Common myeloid progenitor, CD34-positive (primary cell): ENCODE data around the gene USB1.

Experiments
- CTCF ChIA-PET: fragments of 350-600 bp; sonication (Branson Sonifier 250); formaldehyde crosslinking; loops from one replicate; lab custom pipeline; 2021; ENCODE audit warnings: antibody characterized with exemption; lab: Charles Lee
- POLR2A ChIA-PET: fragments of 350-600 bp; sonication (Branson Sonifier 250); formaldehyde crosslinking; loops from one replicate; lab custom pipeline; 2021; ENCODE audit warnings: antibody characterized with exemption; lab: Charles Lee
- DNase-seq, 3 donors: peaks; one replicate each; pipeline versions ENCODE4 v3.0.0 to v3.0.0-alpha.2; 2013
- H3K27ac ChIP-seq, 2 experiments: 1 replicate in 1 of 2; 2 replicates in 1 of 2; pipeline ENCODE4 v1.7.0; 2013; ENCODE audit warnings: inconsistent platforms in 2 of 2, low read length in 2 of 2, mild to moderate bottlenecking in 2 of 2, low read depth in 1 of 2, moderate library complexity in 1 of 2; ENCODE audit not compliant: severe bottlenecking in 2 of 2, insufficient read depth in 1 of 2, poor library complexity in 1 of 2
- H3K27me3 ChIP-seq, 5 experiments: replicated peaks in 2 of 5; 1 replicate in 3 of 5; 2 replicates in 2 of 5; pipeline versions ENCODE4 v1.6.1 to v1.7.0; 2013; ENCODE audit warnings: low read length in 4 of 5, mild to moderate bottlenecking in 2 of 5, moderate library complexity in 2 of 5, inconsistent platforms in 1 of 5; ENCODE audit not compliant: insufficient read depth in 5 of 5, control insufficient read depth in 4 of 5
- H3K36me3 ChIP-seq, 4 experiments: 1 replicate in 2 of 4; 2 replicates in 2 of 4; pipeline versions ENCODE4 v1.6.1 to v1.7.0; 2013; ENCODE audit warnings: low read length in 3 of 4, control low read depth in 1 of 4, mild to moderate bottlenecking in 1 of 4; ENCODE audit not compliant: control insufficient read depth in 4 of 4, insufficient read depth in 4 of 4
- H3K4me1 ChIP-seq, 4 experiments: 1 replicate in 3 of 4; 2 replicates in 1 of 4; pipeline versions ENCODE4 v1.6.1 to v1.7.1; 2013; ENCODE audit warnings: low read length in 3 of 4, mild to moderate bottlenecking in 3 of 4, control low read depth in 1 of 4, inconsistent platforms in 1 of 4, moderate library complexity in 1 of 4; ENCODE audit not compliant: control insufficient read depth in 4 of 4, insufficient read depth in 4 of 4; ENCODE audit errors: control extremely low read depth in 1 of 4
- H3K4me3 ChIP-seq, 7 experiments: 1 replicate in 4 of 7; 2 replicates in 3 of 7; pipeline versions ENCODE4 v1.5.1 to v1.7.0; 2013; ENCODE audit warnings: mild to moderate bottlenecking in 7 of 7, low read length in 6 of 7, moderate library complexity in 6 of 7, inconsistent platforms in 2 of 7, low read depth in 2 of 7, control low read depth in 1 of 7; ENCODE audit not compliant: insufficient read depth in 4 of 7, control insufficient read depth in 1 of 7; ENCODE audit errors: extremely low read depth in 1 of 7
- H3K9me3 ChIP-seq, 5 experiments: 1 replicate in 4 of 5; 2 replicates in 1 of 5; pipeline versions ENCODE4 v1.6.1 to v1.7.1; 2013; ENCODE audit warnings: low read length in 4 of 5, mild to moderate bottlenecking in 2 of 5, inconsistent platforms in 1 of 5, low read depth in 1 of 5, moderate library complexity in 1 of 5; ENCODE audit not compliant: control insufficient read depth in 4 of 5, insufficient read depth in 2 of 5; ENCODE audit errors: control extremely low read depth in 1 of 5
- WGBS: methylation state at CpG from one replicate; pipeline ENCODE4 v1.1.5; 2013; ENCODE audit not compliant: insufficient coverage; 5-methylcytosine and 5-hydroxymethylcytosine counted together

The USB1 gene

GRCh38 chr16:58026705-58027160 is 25.5 kb downstream of the USB1 start:
- CTCF ChIA-PET = interaction anchor here (1.6 to 4.2 kb wide), 3 partner anchors 90 to 100 kb away, joined by 3 to 22 read pairs (median 20); no protein-coding TSS in a partner anchor
- POLR2A ChIA-PET = no interaction called here
- WGBS = under 1% methylated on average over 37 of the region's 38 CpGs
- Histone ChIP-seq H3K4me1 (peaks cover 0 to 43% (median 37%) of the 10 kb centered on the region in 4 experiments), H3K27me3 (peaks cover 0 to 41% (median 12%) of the 10 kb centered on the region in 5 experiments), H3K27ac (no peak overlapping the region), H3K9me3 (no peaks in the 10 kb centered on the region), H3K4me3 (peak overlapping the region; percentile 47 to 80 (median 71)), H3K36me3 (no peaks in the 10 kb centered on the region)
- no peak for DNase-seq

- no peaks in the 10 kb centered on the region for H3K9me3 ChIP-seq
- ChIA-PET POLR2A (no interaction called here), CTCF (interaction anchor here (0.7 to 4.1 kb wide), 6 partner anchors 21 to 102 kb away, joined by 3 to 22 read pairs (median 3); partner anchors contain the start of gene CFAP20)
- H3K4me3 ChIP-seq = peak overlapping the region in 5 of 7 experiments; percentile 28 to 80 (median 71)
- peaks cover 0 to 41% (median 12%) of the 10 kb centered on the region in 5 experiments for H3K27me3 ChIP-seq
- no peaks in the 10 kb centered on the region for H3K36me3 ChIP-seq
- WGBS = 20% methylated on average over 37 of the region's 43 CpGs
- H3K27ac ChIP-seq = no peak overlapping the region
- peaks cover 0 to 43% (median 37%) of the 10 kb centered on the region in 4 experiments for H3K4me1 ChIP-seq
- DNase-seq = no peak
Observed at GRCh38 chr16:58027161-58027915, 26.1 kb downstream of the USB1 start.

DNA sequence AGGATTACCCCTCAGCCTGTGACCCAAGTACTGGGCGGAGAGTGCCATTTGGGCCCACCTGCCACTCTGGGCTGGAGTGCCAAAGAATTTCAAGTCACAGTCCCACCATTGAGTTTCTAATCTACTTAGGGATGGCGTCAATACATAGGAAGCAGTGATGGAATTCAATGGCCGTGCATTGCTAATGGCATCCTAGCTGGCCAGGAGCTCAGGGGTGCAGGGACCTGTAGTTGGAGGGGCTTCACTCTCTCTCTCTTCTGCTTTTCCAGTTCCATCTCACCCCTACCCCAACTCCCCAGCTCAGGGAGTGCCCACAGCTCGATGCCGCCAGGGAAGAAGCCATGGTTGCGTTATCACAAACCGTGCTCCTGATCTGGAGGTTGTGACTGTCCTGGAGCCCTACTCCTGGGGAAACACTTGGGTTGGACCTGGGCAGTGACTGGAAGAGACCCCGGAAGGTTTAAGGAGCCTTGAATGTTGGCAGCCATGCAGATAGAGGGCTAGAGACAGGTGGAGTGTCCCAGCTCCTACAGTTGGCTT is 26.8 kb downstream of the USB1 start:
- Histone ChIP-seq H3K4me1 (peaks cover 0 to 37% (median 34%) of the 10 kb centered on the region in 4 experiments), H3K4me3 (no peak overlapping the region), H3K27me3 (peaks cover 0 to 41% (median 12%) of the 10 kb centered on the region in 5 experiments), H3K27ac (no peak overlapping the region), H3K36me3 (no peaks in the 10 kb centered on the region), H3K9me3 (no peaks in the 10 kb centered on the region)
- 98% methylated on average over 6 of the region's 8 CpGs for WGBS
- ChIA-PET CTCF (interaction anchor here (0.5 to 4.1 kb wide), 7 partner anchors 12 to 102 kb away, joined by 3 to 22 read pairs (median 3); partner anchors contain the start of gene CFAP20), POLR2A (no interaction called here)
- no peak for DNase-seq

- Histone ChIP-seq H3K36me3 (no peaks in the 10 kb centered on the region), H3K4me1 (peaks cover 0 to 35% (median 33%) of the 10 kb centered on the region in 4 experiments), H3K9me3 (no peaks in the 10 kb centered on the region), H3K27me3 (peaks cover 0 to 41% (median 12%) of the 10 kb centered on the region in 5 experiments), H3K4me3 (no peak overlapping the region), H3K27ac (no peak overlapping the region)
- CTCF ChIA-PET = interaction anchor here (0.5 to 4.1 kb wide), 5 partner anchors 13 to 93 kb away, joined by 3 to 22 read pairs (median 3); no protein-coding TSS in a partner anchor
- peak in 1 of 3 donors; percentile 32 for DNase-seq
- POLR2A ChIA-PET = interaction anchor here (0.7 kb wide), 1 partner anchor 349 kb away, joined by 3 read pairs; no protein-coding TSS in a partner anchor
- 73% methylated on average over 5 of the region's 6 CpGs for WGBS
Observed at GRCh38 chr16:58028541-58029070, 27.4 kb downstream of the USB1 start.

GRCh38 chr16:58029410-58029809 is 28.2 kb downstream of the USB1 start:
- POLR2A ChIA-PET = no interaction called here
- Histone ChIP-seq H3K27ac (no peak overlapping the region), H3K9me3 (no peaks in the 10 kb centered on the region), H3K36me3 (no peaks in the 10 kb centered on the region), H3K4me3 (no peak overlapping the region), H3K27me3 (peaks cover 0 to 37% (median 12%) of the 10 kb centered on the region in 5 experiments), H3K4me1 (peaks cover 0 to 34% (median 33%) of the 10 kb centered on the region in 4 experiments)
- no peak for DNase-seq
- WGBS = 90% methylated on average over 1 of the region's 2 CpGs
- CTCF ChIA-PET = interaction anchor here (0.9 to 4.1 kb wide), 3 partner anchors 14 to 92 kb away, joined by 3 to 22 read pairs (median 3); no protein-coding TSS in a partner anchor

DNA sequence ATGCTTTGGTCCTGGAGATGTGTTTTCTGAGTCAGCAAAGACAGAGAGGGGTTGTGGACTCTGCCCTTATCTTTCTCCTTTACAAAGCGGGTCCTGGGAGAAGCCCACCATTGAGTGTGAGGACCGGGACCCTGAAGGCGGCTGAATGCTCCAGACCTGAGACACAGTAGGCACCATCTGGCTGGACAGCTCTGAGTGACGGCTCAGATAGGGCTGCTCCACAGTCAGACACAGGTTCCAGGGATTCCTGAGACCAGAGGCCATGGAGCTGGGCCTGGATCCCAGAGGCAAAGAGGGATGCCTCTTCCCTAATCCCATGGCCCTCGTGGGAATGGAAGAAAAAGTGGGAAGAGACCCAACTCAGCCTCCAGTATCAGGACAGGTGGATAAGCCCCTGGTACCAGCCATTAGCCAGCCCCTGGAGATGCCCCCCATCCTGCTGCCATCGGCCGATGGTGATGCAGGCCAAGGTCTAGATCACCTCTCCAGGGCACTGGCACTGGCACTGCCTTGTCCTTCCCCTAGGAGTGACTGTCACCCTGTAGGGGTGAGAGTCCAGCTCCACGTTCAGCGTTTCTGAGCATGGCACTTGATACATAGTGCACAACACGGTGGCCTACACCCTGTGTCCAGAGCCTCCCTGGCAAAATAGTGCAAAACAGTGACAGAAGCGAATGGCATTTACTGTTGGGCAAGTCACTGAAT is 29.1 kb downstream of the USB1 start:
- H3K36me3 ChIP-seq = no peaks in the 10 kb centered on the region
- CTCF ChIA-PET = interaction anchor here (0.9 to 1.3 kb wide), 2 partner anchors 14 to 92 kb away, joined by 3 to 5 read pairs; no protein-coding TSS in a partner anchor
- H3K4me1 ChIP-seq = peaks cover 0 to 26% (median 25%) of the 10 kb centered on the region in 4 experiments
- WGBS = 98% methylated on average over 9 of the region's 11 CpGs
- POLR2A ChIA-PET = no interaction called here
- no peak overlapping the region for H3K27ac ChIP-seq
- DNase-seq = no peak
- H3K9me3 ChIP-seq = no peaks in the 10 kb centered on the region
- H3K27me3 ChIP-seq = peaks cover 0 to 29% (median 8%) of the 10 kb centered on the region in 5 experiments
- no peak overlapping the region for H3K4me3 ChIP-seq
